Fibroblast of skin of back (primary cell): ENCODE data around the gene ALK.

ENCODE experiments used
- DNase-seq: peaks from one replicate; pipeline ENCODE4 v3.0.0-alpha.2; 2013

ALK gene

DNA sequence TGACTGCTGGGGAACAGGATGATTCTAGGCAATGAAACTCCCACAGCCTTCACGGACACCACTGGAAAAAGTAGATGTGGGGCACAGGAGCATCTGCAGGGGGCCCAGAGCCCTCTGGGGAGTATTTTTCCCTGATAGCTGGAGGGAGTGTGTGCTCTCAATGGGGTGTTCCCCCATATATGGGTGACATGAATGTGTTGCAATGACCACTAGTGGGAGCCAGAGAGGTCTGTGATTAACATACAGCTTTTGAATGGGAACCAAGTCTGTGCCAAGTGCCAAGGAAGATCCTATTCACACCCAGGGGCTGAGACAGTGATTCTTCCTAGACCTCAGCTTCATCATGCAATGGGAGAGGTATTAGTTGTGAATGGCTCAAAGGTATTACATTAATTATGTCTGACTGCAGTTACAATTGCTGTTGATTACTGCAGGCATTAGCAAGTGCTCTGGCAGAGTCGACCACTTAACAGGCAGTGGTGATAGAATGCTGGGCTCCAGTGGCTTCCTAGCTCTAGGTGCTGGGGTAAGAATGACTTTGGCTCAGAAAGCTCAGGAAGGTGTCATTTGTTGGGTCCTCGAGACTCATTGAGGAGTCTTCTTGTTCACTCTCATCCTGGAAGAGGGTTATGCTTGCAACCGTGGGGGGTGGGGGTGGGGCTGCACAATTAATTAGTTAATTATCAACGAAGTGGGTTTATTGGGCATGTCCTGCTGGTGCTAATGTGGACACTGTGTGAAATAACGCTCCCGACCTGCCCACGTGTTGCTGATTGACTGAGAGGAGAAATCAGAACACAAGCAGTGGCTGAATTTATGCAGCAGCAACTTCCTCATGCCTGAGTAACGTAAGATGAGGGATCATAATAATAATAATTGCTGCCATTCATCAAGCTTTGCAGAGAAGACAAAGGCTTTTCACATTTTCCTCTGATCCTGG lies 612.0 kb downstream of the ALK start:
- DNase-seq = peak; percentile 70

DNA sequence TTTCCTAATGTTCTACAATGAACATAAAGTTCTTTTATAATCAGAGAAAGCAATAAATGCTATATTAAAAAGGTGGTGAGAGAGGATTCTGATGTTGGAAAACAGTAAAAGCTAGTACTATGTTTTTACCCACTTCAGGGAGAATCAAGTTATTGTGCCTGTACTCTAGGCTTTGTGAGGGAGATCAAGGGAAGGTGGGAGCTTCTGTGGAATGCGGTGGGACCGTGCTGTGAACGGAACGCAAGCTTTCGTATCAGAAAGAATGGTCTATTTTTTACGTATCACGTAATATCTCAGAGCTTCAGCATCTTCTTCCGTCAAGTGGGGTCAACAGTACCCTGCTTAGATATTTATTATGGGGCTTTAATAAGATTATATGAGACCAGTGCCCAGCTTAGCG lies 613.0 kb downstream of the ALK start:
- DNase-seq = no peak

DNA sequence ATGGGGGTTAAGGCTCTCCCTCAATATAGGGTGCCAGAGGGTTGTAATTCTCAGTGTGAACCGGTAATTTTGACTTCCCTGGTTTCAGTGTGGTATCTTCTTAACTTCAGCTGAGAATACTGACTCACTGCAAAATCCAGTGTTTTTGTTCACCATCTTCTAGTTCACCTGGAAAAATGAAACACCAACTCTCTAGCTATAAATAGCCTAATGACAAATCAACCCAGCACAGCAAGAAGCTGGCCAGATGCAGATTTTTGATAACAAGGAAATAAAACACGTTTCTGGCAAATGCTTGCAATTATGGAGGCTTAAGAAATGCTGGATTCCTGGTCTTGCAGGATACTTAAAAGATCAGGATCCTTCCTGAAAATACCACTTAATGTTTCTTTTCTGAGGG lies 613.9 kb downstream of the ALK start:
- DNase-seq = no peak

DNA sequence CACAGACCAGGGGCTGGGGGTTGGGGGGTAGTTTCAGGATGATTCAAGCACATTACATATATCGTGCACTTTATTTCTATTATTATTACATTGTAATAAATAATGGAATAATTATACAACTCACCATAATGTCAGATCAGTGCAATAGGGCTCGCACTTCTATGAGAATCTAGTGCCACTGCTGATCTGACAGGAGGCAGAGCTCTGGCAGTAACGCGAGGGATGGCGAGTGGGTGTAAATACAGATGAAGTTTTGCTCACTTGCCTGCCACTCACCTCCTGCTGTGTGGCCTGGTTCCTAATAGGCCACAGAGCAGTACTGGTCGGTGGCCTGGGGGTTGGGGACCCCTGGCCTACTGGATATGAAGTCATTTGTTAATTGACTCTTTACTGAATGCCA lies 615.6 kb downstream of the ALK start:
- no peak for DNase-seq

DNA sequence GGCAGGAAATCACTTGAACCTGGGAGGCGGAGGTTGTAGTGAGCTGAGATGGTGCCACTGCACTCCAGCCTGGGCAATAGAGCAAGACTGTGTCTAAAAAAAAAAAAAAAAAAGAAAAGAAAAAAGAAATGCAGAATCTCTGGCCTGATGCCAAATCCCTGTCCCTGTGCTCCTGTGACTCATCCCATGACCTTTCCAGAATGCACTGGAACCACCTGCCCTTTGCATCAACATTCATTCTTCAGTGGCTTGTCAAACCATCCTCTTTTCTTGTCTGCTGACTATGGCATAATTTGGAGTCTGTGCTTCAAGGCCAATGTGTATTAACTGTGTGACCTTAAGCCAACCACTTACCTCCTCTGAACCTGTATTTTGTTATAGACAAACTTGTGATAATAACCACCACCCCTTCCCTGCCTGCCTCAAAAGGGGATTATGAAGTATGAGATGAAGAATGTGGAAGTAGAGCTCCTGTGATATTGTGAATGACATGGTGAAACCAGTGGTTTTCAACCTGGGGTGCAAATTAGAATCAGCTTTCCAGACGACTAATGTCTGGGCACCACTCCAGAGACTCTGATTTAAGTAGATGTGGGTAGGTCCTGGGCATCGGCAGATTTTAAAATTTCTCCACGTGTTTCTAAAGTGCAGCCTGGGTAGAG lies 616.9 kb downstream of the ALK start:
- peak; percentile 19 for DNase-seq

DNA sequence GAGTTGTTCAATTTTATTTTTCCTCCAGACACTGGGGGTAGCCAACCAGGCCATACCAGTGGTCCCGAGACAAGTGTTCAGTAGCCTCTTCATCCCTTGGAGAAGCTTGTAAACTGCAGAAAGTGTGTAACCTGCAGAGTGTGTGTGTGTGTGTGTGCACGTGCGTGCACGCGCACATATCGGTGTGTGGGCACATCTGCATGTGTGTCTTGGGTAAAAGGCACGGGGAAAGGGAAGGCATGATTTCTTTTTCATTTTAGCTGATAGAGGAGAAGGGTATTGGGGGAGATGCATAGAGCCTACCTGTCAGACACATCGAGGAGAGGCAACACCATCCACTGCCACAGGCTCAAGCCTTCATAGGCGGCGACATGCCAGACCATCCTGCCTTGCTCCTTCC lies 624.8 kb downstream of the ALK start:
- no peak for DNase-seq

DNA sequence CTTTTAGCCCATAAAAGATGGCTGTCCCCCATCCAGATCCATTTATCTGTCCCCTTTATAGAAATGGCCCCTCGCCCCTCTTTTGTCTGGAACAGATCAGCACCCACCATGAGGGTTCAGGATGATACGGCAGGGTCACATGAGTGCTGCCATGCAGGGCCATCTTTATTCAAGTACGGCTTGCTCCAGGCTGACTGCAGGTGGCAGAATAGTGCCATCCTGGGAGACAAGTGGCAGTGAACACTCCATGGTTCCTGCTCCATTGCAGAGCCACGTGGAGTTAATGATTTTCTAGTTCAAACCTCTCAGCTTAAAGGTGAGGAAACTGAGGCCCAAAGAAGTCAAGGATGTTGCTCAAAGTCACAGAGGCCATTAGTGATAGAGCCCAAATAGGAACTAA lies 625.5 kb downstream of the ALK start:
- DNase-seq = peak; percentile 16

DNA sequence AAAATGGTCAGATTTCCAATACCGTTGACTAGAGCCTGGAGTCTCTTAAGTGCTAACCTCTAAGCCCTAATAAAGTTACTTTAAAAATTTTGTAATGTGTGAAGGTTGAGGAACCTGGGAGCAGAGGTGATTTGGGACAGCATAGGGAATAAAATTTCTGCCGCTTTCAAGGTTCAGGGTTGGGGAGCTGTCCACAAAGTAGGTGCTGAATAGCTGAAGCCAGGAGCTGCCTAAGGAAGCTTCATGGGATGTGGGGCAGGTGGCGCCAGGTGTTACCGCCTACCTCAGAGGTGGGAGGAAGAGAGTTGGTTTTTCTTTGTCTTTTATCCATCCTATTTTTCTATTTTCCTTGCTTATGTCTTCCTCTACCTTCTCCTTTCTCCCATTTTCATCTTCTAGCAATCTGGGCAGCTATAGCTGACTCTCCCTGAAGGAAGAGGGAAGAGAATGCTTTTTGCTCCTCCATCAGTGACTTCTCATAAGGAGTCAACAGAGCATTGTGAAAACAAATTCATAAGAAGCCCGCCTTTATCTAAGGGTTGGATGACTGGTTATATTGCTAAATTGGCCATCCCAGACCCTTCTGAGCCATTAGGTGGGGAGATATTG lies 627.5 kb downstream of the ALK start:
- peak; percentile 33 for DNase-seq

DNA sequence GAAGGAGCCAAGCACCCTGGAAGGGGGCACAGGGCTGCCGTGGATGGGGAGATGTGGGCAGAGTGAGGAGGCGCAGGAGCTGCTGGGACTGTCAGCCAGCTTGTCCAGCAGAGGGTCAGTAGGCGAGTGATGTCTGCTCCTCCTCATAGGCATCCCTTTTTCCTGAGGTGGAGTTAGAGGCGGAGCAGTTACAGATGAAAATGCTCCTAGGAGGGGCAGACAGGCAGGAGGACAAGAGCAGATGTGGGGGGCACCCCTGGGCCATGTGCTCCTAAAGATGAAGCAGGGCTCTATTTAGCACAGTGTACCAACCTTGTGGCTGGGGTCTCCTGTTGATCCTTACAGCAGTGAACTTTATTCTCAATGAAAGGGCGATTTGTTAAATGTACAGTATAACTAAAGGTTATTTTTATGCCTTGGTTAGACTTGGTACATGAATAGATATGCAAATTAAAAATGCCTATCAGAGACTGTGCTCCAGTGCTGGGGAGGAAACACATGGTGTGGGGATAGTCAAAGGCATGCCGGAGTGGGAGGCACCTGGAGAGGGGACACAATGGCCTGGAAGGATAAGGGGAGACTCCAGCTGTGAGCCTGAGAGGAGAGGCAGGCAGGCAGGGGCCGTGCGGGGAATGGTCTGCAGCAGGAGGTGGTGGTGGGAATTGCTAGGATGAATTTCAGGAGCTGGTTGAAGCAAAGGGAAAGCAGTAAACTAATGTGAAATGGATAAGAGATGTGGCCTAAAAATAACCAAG lies 630.9 kb downstream of the ALK start:
- DNase-seq = no peak

DNA sequence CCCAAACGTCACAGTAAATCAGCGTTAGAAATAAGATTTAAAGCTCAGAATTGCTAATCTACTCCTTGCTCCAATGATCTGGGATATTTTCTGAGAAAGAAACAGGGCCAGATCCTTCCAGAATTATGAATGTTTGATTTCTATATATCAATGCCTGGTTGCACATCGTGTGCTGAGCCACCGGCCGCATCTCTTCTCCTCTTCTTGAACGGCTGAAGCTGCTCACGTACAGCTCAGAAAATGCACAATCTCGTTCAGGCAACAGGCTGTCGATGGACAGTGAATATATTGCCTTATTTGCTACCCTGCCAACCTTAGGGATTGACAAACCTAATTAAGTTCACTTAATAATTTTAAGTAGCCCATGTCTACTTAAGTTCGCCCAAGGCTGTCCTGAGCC lies 636.7 kb downstream of the ALK start:
- no peak for DNase-seq

DNA sequence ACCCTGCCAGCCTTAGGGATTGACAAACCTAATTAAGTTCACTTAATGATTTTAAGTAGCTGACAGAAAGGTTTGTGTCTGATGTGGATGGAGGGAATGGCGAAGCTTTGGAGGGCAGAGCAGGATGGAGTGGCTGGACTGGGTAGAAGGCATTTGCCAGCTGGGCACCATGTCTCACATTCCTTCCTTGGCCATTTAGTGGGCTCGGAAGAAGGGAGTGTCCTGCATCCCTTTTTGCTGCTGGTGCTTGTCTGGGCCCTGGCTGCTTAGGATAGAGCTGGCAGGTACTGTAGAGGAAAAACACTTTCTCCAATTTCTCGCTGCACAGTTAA lies 639.5 kb downstream of the ALK start:
- DNase-seq = no peak

DNA sequence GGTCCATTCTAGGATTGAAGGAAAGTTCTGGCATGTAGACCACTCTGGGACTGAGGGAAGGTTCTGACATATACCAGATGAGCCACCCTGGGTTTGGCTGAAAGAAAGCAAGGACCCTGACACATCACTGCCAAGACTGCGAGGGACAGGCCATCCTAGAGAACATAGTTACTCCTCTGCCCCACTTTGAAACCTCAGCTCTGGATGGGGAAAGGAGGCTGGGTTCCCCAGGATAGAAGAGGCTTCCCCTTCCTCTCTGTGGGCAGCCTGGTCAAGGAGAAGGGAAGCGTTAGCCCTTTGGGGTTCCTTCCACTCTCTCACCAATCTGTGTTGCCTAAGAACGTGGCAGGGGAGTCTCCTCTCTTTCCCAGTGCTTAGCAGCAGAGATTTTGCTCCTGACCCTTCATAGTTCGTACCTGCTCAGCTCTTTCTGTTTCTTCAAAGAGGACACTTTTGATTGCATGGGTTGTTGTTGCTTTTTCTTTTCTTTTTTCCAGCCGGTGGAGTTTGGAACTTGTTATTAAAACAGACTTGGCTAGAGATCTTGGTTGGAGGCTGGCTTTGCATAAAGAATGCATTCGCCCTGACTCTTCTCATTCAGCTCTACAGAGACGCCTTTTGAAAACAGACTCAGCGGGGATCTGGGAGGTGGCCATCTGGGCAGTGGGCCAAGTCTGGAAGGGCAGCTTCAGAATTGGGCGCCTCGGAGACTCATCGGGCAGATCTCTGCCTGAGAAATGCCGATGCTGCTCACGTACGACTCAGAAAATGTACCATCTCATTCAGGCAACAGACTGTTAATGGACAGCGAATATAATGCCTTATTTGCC lies 640.1 kb downstream of the ALK start:
- DNase-seq = peak; percentile 94

DNA sequence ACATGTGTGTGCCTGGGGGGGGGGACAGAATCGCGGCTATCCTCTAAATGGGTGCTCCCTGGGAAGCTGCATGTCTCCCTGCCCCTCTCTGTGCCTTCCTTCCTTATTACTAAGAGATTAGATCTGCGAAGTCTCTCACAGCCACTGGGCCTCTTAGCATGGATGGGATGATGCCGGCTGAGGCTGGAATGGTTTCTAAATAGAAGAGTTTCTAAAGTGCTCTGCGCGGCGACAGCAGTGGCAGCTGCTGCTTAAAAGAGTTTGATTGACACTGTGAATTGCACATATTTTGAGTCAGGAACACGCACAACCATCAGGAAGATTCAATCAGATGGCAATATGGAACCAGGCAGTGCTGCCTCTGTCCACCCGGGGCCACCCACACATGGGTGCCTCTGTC lies 642.4 kb downstream of the ALK start:
- no peak for DNase-seq

DNA sequence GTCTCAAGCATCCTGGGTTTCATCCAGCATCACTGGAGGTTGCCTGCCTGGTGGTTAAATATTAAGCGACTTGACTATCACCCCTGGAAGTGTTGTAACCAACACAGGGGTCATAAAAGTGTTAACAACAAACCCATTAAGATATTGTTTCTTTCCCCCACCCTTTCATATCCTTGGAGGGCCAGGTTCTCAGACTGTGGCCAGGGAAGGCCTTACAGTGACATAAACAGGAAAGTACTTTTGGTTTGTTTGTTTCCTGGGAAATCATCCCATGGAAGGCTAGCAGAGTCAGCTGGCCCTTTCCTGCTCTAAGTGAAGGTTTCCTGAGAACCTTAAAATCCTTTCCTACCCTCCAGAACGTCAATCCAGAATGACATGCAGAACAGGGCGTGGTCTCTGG lies 645.2 kb downstream of the ALK start:
- no peak for DNase-seq

DNA sequence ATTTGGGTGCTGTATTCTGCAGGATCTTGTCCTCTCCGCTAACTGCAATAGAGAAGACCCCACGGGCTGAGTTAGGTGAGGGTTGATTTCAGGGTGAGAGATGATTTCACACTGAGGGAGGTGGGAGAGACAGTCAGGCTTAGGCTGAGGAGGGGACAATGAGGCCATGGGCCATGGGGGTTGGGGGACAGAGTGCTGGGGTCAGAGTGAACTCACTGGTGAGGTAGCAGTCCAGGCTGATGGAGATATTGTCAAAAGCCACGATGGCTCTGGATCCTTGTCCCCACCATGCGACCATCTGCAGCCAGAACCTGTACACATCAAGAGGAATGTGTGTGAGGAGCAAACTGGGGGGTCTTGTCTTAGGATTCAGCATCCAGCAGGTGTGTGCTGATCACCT lies 646.2 kb downstream of the ALK start:
- DNase-seq = no peak

DNA sequence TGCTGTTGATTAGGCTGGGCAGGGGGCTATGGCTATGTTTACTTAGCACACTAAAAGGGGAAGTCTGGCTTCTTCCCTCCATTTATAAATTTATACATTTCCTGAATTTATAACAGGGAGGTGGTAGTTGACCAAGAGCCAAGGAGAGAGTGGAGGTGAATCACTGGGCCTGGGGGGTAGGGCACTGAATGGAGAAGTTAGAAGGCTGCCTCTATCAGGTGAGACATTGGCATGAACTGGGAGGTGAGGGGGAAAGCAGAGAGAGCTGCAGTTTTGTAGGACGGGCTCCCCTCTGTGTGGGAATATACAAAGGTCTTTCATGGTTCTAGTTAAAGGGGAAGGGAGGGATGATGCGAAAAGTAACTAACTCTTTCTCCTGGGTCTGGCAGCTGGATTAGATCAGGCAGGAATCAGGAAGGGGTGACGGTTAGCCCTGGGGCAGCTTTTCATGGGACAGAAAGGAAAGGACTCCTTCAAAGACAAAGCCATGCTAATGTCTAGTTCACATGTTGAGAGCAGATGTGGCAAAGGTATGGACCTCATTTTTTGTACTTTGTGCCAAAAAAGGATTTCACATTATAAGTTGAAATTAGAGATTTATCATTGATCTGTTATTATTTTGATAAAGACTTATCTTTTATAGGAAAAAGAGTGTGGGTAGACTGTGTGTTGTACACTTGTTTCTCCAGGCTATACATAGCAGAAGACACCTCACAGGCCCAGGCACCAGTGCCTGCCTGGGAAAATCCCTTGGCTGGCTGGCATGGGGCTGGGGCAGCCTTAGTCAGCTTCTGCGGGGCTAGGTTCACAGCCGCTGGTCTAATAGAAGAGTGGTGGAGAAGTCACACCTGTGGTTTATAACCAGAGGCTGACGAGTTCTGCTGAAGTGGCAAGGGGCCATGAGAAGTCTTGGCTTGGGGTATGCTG lies 647.4 kb downstream of the ALK start:
- DNase-seq = no peak

DNA sequence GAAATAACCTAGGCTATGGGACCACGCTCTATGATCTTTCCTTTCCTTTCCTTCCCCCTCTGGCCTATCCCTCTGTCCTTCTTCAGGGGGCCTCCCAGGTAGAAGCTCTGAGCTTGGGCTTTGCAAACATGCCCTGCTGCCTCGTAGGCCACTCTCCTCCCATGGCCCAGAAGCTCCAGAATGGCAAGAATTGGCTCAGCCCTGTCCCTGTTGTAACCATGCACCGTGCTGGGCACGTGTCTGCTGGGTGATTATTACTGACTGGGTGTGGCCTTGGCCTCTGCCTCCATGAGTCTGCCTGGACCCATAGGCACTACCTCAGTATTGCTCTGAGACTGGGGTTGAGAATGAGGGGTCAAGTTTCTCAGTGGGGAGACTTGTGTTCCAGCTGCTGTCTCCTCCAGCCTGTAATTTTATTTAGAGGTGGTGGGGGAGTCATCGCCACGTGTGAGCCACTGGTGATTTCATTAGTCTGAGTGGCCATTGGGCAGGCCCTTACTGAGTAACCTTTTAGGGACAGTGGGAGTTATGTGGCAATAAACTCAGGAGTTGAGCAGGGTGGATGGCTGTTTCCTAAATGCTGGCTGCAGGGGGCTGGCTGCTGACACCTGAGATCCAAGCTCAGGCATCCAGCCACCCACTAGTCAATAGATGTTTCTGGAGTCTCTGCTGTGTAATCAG lies 648.2 kb downstream of the ALK start:
- DNase-seq = no peak

DNA sequence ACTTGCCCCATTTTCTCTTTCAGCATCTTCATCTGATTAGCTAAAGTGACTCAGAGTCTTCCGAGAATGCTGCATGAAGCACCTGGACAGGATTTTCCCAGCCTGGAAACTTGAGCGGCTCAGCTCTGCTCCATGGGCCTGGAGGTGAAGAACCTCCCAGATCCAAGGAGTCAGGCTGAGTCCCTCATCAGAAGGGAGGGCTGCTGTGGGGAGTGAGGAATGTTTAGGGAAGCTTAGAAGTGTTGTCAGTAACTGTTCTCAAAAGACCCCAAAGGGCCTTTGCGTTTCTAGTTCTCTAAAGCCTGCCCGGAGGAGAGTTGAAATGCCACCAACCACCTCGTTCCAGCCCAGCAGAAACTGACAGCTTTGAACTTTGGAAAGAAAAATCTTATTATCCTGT lies 649.1 kb downstream of the ALK start:
- no peak for DNase-seq

DNA sequence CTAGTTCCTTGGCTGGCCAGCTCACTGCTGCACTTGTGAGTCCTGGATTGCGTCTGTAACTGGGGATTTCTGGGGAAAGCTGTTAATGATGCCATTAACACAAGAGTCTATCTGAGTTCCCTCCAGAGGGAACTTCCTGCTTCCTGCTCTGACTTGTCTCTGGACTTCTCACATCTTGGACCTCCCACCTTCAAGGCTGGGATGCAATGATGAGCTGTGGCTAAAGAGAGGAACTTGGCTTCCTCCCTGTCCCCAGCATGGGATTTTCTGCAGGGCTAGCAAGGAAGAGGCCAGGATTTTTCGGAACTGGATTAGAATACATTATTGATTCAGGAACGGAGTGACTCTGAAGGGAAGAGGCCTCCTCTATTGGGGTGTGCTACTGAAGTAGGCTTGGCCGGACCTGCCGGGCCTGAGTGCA lies 650.7 kb downstream of the ALK start:
- DNase-seq = no peak

DNA sequence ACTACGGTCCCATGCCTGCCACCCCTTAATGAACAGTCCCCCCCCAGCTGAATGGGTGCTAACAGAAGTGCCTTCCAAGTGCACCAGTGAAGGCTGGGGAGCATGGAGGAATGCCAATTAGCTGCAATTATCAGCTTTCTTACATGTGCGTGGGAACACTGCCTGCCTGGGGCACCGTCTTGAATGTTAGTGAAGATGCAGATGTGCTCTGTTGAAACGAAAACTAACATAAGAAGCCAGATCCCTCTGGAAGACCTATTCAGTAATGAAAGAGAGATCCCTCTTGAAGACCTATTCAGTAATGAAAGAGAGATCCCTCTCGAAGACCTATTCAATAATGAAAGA lies 651.6 kb downstream of the ALK start:
- no peak for DNase-seq
